22Rv1 (cell line): ENCODE data around the gene RND1.

Experiments
- ZFX ChIP-seq: fragments of 450-650 bp; IDR thresholded peaks from 2 replicates; pipeline ENCODE4 v1.6.1; 2017; ENCODE audit warnings: antibody characterized with exemption, borderline replicate concordance
- TF ChIP-seq, protein P1 (sequence below): fragments of 450-650 bp; IDR thresholded peaks from 2 replicates; pipeline ENCODE4 v1.5.1; 2017; ENCODE audit warnings: mild to moderate bottlenecking

DNA sequence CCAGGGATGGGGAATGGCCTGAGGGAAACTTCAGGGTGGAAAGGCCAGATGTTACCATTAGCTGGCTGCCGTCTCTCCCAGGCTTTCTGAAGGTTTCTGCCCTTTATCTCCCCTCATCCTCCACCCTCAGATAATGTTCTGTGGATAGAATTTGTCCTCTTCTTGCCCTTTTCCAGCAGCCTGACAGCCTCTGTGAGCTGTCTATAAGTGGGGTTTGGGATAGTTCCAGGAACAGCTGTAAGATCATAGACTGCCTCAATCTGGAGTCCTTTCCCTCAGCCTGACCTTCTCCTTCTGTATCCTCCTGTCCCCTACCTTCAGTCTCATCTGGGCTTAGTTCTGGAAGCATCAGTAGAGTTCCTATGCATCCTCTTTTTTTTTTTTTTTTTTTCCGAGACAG lies 2.8 kb upstream of the RND1 start:
- TF ChIP-seq, protein P1, sequence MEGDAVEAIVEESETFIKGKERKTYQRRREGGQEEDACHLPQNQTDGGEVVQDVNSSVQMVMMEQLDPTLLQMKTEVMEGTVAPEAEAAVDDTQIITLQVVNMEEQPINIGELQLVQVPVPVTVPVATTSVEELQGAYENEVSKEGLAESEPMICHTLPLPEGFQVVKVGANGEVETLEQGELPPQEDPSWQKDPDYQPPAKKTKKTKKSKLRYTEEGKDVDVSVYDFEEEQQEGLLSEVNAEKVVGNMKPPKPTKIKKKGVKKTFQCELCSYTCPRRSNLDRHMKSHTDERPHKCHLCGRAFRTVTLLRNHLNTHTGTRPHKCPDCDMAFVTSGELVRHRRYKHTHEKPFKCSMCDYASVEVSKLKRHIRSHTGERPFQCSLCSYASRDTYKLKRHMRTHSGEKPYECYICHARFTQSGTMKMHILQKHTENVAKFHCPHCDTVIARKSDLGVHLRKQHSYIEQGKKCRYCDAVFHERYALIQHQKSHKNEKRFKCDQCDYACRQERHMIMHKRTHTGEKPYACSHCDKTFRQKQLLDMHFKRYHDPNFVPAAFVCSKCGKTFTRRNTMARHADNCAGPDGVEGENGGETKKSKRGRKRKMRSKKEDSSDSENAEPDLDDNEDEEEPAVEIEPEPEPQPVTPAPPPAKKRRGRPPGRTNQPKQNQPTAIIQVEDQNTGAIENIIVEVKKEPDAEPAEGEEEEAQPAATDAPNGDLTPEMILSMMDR = no peak
- TF ChIP-seq ZFX = no peak
